WTC11 (cell line): ENCODE data around the gene IPO13. TPM values are rescaled to one million over a fixed set of nuclear protein-coding genes. Genes with fewer than 3 reads are reported as not detected.

Experiments used
- CBFB ChIP-seq: sonication (generic); formaldehyde crosslinking; IDR thresholded peaks from 2 replicates; pipeline ENCODE4 v1.8.1; 2022; ENCODE audit warnings: mild to moderate bottlenecking, low read depth, missing genetic modification reagents
- CREM ChIP-seq: sonication (generic); formaldehyde crosslinking; IDR thresholded peaks from 2 replicates; pipeline ENCODE4 v1.8.1; 2022; ENCODE audit warnings: mild to moderate bottlenecking, missing genetic modification reagents, moderate library complexity
- ESRRA ChIP-seq: sonication (generic); formaldehyde crosslinking; IDR thresholded peaks from 2 replicates; pipeline ENCODE4 v1.8.1; 2022; ENCODE audit warnings: mild to moderate bottlenecking, missing genetic modification reagents, borderline replicate concordance
- ETV6 ChIP-seq: sonication (generic); formaldehyde crosslinking; IDR thresholded peaks from 2 replicates; pipeline ENCODE4 v1.8.1; 2022; ENCODE audit warnings: mild to moderate bottlenecking, missing genetic modification reagents
- FOXJ3 ChIP-seq: sonication (generic); formaldehyde crosslinking; IDR thresholded peaks from 2 replicates; pipeline ENCODE4 v1.9.0; 2021; ENCODE audit warnings: missing genetic modification reagents, mild to moderate bottlenecking, borderline replicate concordance
- FOXP1 ChIP-seq: sonication (generic); formaldehyde crosslinking; IDR thresholded peaks from 2 replicates; pipeline ENCODE4 v1.8.0; 2022; ENCODE audit warnings: missing genetic modification reagents, mild to moderate bottlenecking, moderate library complexity, borderline replicate concordance
- FOXP4 ChIP-seq: sonication (generic); formaldehyde crosslinking; IDR thresholded peaks from 2 replicates; pipeline ENCODE4 v1.8.0; 2022; ENCODE audit warnings: mild to moderate bottlenecking, missing genetic modification reagents
- JUN ChIP-seq: sonication (generic); formaldehyde crosslinking; IDR thresholded peaks from 2 replicates; pipeline ENCODE4 v1.8.0; 2023; ENCODE audit warnings: mild to moderate bottlenecking, missing genetic modification reagents
- KAT7 ChIP-seq: sonication (generic); formaldehyde crosslinking; IDR thresholded peaks from 2 replicates; pipeline ENCODE4 v1.8.1; 2023; ENCODE audit warnings: missing genetic modification reagents, mild to moderate bottlenecking, borderline replicate concordance
- MXD4 ChIP-seq: fragments of 250-450 bp; sonication (Bioruptor Pico); IDR thresholded peaks from 2 replicates; pipeline ENCODE4 v1.8.0; 2021; ENCODE audit warnings: mild to moderate bottlenecking, moderate library complexity, borderline replicate concordance
- NFE2L1 ChIP-seq: sonication (generic); formaldehyde crosslinking; IDR thresholded peaks from 2 replicates; pipeline ENCODE4 v1.8.1; 2023; ENCODE audit warnings: missing genetic modification reagents
- NR2C2 ChIP-seq: sonication (generic); formaldehyde crosslinking; IDR thresholded peaks from 2 replicates; pipeline ENCODE4 v1.8.0; 2022; ENCODE audit warnings: mild to moderate bottlenecking, missing genetic modification reagents
- NR3C1 ChIP-seq: sonication (generic); formaldehyde crosslinking; conservative IDR thresholded peaks from 2 replicates; pipeline ENCODE4 v1.8.1; 2023; ENCODE audit warnings: low read depth, mild to moderate bottlenecking, missing genetic modification reagents
- PRRX2 ChIP-seq: fragments of 250-450 bp; sonication (Bioruptor Pico); IDR thresholded peaks from 2 replicates; pipeline ENCODE4 v1.8.0; 2021; ENCODE audit warnings: mild to moderate bottlenecking
- SP1 ChIP-seq: sonication (generic); formaldehyde crosslinking; conservative IDR thresholded peaks from 2 replicates; pipeline ENCODE4 v1.8.1; 2022; ENCODE audit warnings: missing genetic modification reagents
- ZNF219 ChIP-seq: sonication (generic); formaldehyde crosslinking; IDR thresholded peaks from 2 replicates; pipeline ENCODE4 v1.8.0; 2023; ENCODE audit warnings: missing genetic modification reagents, mild to moderate bottlenecking, borderline replicate concordance
- ZNF232 ChIP-seq: sonication (generic); formaldehyde crosslinking; IDR thresholded peaks from 2 replicates; pipeline ENCODE4 v1.8.0; 2022; ENCODE audit warnings: mild to moderate bottlenecking, missing genetic modification reagents
- ZNF317 ChIP-seq: sonication (generic); formaldehyde crosslinking; IDR thresholded peaks from 2 replicates; pipeline ENCODE4 v1.8.1; 2023; ENCODE audit warnings: low read depth, mild to moderate bottlenecking, moderate library complexity, missing genetic modification reagents, borderline replicate concordance
- ZNF416 ChIP-seq: fragments of 250-450 bp; sonication (Bioruptor Pico); IDR thresholded peaks from 2 replicates; pipeline ENCODE4 v1.9.0; 2021; ENCODE audit warnings: mild to moderate bottlenecking, inconsistent platforms
- total RNA-seq: library from RNA; stranded (reverse); gene quantifications from 3 replicates; pipeline ENCODE4 v1.2.3, GENCODE V29; 2021
- TF ChIP-seq, protein P1 (sequence below): sonication (generic); formaldehyde crosslinking; IDR thresholded peaks from 2 replicates; pipeline ENCODE4 v1.8.1; 2023; ENCODE audit warnings: mild to moderate bottlenecking, missing genetic modification reagents
- TF ChIP-seq, protein P2 (sequence below): sonication (generic); formaldehyde crosslinking; IDR thresholded peaks from 2 replicates; pipeline ENCODE4 v1.8.1; 2023; ENCODE audit warnings: mild to moderate bottlenecking, missing genetic modification reagents, moderate library complexity
- TF ChIP-seq, protein P3 (sequence below): sonication (generic); formaldehyde crosslinking; IDR thresholded peaks from 2 replicates; pipeline ENCODE4 v1.8.1; 2022; ENCODE audit warnings: low read depth, mild to moderate bottlenecking, moderate library complexity, missing genetic modification reagents, borderline replicate concordance
- TF ChIP-seq, protein P4 (sequence below): sonication (generic); formaldehyde crosslinking; IDR thresholded peaks from 2 replicates; pipeline ENCODE4 v1.8.1; 2022; ENCODE audit warnings: mild to moderate bottlenecking, moderate library complexity, missing genetic modification reagents
- TF ChIP-seq, protein P5 (sequence below): fragments of 250-450 bp; sonication (Bioruptor Pico); IDR thresholded peaks from 2 replicates; pipeline ENCODE4 v2.1.2; 2022; ENCODE audit warnings: mild to moderate bottlenecking, moderate library complexity
- TF ChIP-seq, protein P6 (sequence below): sonication (generic); formaldehyde crosslinking; IDR thresholded peaks from 2 replicates; pipeline ENCODE4 v1.8.0; 2023; ENCODE audit warnings: missing genetic modification reagents, mild to moderate bottlenecking, borderline replicate concordance

The IPO13 gene
- total RNA-seq, 1 experiment from 2014 or later: 24.2 TPM

DNA sequence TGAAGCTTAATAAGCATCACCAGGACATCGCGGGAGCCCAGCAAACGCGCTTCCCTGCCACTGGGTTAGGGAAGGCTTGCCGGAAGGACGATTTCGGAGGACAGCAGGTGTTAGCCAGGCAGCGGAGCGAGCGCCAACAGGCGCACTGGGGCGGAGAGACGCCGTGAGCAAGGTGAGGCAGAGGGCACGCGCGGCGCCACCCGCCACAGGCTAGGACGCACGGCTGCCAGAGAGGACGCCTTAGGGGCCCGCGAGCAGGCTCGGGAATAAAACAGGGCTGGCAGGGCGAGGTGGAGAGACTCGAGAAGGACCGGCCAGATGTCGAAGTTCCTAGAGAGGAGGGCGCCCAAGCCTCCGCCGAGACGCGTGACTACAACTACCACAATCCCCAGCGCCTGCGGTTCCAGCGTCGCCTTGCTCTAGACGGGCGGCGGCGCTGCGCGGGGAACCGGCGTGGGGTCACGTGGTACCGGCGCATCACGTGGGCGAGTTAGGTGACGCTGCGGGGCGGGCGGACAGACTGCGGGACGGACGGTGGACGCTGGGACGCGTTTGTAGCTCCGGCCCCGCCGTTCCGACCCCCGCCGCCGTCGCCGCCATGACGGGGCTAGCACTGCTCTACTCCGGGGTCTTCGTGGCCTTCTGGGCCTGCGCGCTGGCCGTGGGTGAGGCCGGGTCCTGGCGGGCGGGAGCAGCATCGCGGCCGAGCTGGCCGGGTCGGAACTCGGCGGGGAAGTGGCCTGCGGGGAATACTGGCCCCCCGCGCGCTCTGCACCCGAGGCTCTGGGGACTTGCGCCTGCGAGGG lies 27.9 kb downstream of the IPO13 start, which contains the start of gene ATP6V0B (continued):
- TF ChIP-seq KAT7 (CRISPR knock-in tag) (peak; percentile 75; the same call in 1 of the 2 replicates), CREM (CRISPR knock-in tag) (peak; percentile 86; the same call in 1 of the 2 replicates), JUN (CRISPR knock-in tag) (0 out of 2 replicates have a peak, but pooled peaks have one; percentile 13), MXD4 (CRISPR knock-in tag) (no peak), ETV6 (CRISPR knock-in tag) (no peak; the same call in 1 of the 2 replicates), FOXP1 (CRISPR knock-in tag) (no peak; the same call in 1 of the 2 replicates), NR2C2 (CRISPR knock-in tag) (no peak), NR3C1 (CRISPR knock-in tag) (no peak), FOXP4 (CRISPR knock-in tag) (peak; percentile 76), FOXJ3 (no peak), ZNF232 (peak; percentile 60; the same call in 1 of the 2 replicates), ESRRA (no peak; the same call in 1 of the 2 replicates), SP1 (peak; percentile 85), ZNF219 (CRISPR knock-in tag) (no peak), ZNF317 (CRISPR knock-in tag) (no peak), ZNF416 (CRISPR knock-in tag) (peak; percentile 64; the same call in 1 of the 2 replicates), NFE2L1 (CRISPR knock-in tag) (peak; percentile 75; the same call in 1 of the 2 replicates), PRRX2 (CRISPR knock-in tag) (peak; percentile 90; the same call in 1 of the 2 replicates), CBFB (CRISPR knock-in tag) (no peak)
- TF ChIP-seq, protein P1, sequence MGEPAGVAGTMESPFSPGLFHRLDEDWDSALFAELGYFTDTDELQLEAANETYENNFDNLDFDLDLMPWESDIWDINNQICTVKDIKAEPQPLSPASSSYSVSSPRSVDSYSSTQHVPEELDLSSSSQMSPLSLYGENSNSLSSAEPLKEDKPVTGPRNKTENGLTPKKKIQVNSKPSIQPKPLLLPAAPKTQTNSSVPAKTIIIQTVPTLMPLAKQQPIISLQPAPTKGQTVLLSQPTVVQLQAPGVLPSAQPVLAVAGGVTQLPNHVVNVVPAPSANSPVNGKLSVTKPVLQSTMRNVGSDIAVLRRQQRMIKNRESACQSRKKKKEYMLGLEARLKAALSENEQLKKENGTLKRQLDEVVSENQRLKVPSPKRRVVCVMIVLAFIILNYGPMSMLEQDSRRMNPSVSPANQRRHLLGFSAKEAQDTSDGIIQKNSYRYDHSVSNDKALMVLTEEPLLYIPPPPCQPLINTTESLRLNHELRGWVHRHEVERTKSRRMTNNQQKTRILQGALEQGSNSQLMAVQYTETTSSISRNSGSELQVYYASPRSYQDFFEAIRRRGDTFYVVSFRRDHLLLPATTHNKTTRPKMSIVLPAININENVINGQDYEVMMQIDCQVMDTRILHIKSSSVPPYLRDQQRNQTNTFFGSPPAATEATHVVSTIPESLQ (CRISPR knock-in tag): no peak
- TF ChIP-seq, protein P2, sequence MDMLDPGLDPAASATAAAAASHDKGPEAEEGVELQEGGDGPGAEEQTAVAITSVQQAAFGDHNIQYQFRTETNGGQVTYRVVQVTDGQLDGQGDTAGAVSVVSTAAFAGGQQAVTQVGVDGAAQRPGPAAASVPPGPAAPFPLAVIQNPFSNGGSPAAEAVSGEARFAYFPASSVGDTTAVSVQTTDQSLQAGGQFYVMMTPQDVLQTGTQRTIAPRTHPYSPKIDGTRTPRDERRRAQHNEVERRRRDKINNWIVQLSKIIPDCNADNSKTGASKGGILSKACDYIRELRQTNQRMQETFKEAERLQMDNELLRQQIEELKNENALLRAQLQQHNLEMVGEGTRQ: peak; percentile 100
- TF ChIP-seq, protein P3, sequence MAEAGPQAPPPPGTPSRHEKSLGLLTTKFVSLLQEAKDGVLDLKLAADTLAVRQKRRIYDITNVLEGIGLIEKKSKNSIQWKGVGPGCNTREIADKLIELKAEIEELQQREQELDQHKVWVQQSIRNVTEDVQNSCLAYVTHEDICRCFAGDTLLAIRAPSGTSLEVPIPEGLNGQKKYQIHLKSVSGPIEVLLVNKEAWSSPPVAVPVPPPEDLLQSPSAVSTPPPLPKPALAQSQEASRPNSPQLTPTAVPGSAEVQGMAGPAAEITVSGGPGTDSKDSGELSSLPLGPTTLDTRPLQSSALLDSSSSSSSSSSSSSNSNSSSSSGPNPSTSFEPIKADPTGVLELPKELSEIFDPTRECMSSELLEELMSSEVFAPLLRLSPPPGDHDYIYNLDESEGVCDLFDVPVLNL: peak; percentile 79
- TF ChIP-seq, protein P4, sequence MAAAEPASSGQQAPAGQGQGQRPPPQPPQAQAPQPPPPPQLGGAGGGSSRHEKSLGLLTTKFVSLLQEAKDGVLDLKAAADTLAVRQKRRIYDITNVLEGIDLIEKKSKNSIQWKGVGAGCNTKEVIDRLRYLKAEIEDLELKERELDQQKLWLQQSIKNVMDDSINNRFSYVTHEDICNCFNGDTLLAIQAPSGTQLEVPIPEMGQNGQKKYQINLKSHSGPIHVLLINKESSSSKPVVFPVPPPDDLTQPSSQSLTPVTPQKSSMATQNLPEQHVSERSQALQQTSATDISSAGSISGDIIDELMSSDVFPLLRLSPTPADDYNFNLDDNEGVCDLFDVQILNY (CRISPR knock-in tag): peak; percentile 91; the same call in 1 of the 2 replicates
- TF ChIP-seq, protein P5, sequence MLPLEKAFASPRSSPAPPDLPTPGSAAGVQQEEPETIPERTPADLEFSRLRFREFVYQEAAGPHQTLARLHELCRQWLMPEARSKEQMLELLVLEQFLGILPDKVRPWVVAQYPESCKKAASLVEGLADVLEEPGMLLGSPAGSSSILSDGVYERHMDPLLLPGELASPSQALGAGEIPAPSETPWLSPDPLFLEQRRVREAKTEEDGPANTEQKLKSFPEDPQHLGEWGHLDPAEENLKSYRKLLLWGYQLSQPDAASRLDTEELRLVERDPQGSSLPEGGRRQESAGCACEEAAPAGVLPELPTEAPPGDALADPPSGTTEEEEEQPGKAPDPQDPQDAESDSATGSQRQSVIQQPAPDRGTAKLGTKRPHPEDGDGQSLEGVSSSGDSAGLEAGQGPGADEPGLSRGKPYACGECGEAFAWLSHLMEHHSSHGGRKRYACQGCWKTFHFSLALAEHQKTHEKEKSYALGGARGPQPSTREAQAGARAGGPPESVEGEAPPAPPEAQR (CRISPR knock-in tag): no peak
- TF ChIP-seq, protein P6, sequence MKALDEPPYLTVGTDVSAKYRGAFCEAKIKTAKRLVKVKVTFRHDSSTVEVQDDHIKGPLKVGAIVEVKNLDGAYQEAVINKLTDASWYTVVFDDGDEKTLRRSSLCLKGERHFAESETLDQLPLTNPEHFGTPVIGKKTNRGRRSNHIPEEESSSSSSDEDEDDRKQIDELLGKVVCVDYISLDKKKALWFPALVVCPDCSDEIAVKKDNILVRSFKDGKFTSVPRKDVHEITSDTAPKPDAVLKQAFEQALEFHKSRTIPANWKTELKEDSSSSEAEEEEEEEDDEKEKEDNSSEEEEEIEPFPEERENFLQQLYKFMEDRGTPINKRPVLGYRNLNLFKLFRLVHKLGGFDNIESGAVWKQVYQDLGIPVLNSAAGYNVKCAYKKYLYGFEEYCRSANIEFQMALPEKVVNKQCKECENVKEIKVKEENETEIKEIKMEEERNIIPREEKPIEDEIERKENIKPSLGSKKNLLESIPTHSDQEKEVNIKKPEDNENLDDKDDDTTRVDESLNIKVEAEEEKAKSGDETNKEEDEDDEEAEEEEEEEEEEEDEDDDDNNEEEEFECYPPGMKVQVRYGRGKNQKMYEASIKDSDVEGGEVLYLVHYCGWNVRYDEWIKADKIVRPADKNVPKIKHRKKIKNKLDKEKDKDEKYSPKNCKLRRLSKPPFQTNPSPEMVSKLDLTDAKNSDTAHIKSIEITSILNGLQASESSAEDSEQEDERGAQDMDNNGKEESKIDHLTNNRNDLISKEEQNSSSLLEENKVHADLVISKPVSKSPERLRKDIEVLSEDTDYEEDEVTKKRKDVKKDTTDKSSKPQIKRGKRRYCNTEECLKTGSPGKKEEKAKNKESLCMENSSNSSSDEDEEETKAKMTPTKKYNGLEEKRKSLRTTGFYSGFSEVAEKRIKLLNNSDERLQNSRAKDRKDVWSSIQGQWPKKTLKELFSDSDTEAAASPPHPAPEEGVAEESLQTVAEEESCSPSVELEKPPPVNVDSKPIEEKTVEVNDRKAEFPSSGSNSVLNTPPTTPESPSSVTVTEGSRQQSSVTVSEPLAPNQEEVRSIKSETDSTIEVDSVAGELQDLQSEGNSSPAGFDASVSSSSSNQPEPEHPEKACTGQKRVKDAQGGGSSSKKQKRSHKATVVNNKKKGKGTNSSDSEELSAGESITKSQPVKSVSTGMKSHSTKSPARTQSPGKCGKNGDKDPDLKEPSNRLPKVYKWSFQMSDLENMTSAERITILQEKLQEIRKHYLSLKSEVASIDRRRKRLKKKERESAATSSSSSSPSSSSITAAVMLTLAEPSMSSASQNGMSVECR (CRISPR knock-in tag): peak; percentile 63; the same call in 1 of the 2 replicates
